ENCODE results near the gene HDAC1. TPM values are rescaled to one million over a fixed set of nuclear protein-coding genes. Genes with fewer than 3 reads are reported as not detected.

Gene HDAC1
- total and polyA plus RNA-seq, 10 of the 15 experiments (the other 5 are each of a cell fraction or from before 2014, with no cell fraction given) = 147 to 331 (median 168) TPM

GRCh38 chr1:32336963-32337675 lies 45.2 kb downstream of the HDAC1 start (continued):
- TF ChIP-seq BCLAF1 (IDR thresholded peaks at IDR 0.05) (no peak), CUX1 (IDR thresholded peaks at IDR 0.05; ENCODE audit: insufficient replicate concordance, low read depth, low read length) (peak; percentile 80), BCL11A (IDR thresholded peaks at IDR 0.05; ENCODE audit: low read depth, low read length) (peak; percentile 59; the same call in 1 of the 2 replicates), RAD21 (IDR thresholded peaks at IDR 0.05; ENCODE audit: insufficient read depth, low read depth, low read length) (no peak), NFIC (IDR thresholded peaks at IDR 0.05; ENCODE audit: low read depth, low read length) (no peak), SPI1 (IDR thresholded peaks at IDR 0.05; ENCODE audit: borderline replicate concordance, insufficient read depth, low read depth, low read length) (peak; percentile 70; the same call in 1 of the 2 replicates), SREBF2 (IDR thresholded peaks at IDR 0.05; ENCODE audit: low read length) (no peak), NFXL1 (IDR thresholded peaks at IDR 0.05; ENCODE audit: borderline replicate concordance) (no peak), CBFB (IDR thresholded peaks at IDR 0.05; ENCODE audit: low read depth) (0 out of 2 replicates have a peak, but pooled peaks have one; percentile 44), DPF2 (IDR thresholded peaks at IDR 0.05) (peak; percentile 17), BMI1 (IDR thresholded peaks at IDR 0.05; ENCODE audit: borderline replicate concordance) (no peak), RAD51 (IDR thresholded peaks at IDR 0.05) (no peak), CHD1 (IDR thresholded peaks at IDR 0.05; ENCODE audit: low read depth, low read length) (no peak), HDAC6 (IDR thresholded peaks at IDR 0.05; ENCODE audit: unreplicated experiment) (no peak), CBX5 (IDR thresholded peaks at IDR 0.05; ENCODE audit: low read depth) (no peak), TCF3 (IDR thresholded peaks at IDR 0.05; ENCODE audit: borderline replicate concordance, insufficient read depth, low read depth, low read length) (no peak), BCL3 (IDR thresholded peaks at IDR 0.05; ENCODE audit: borderline replicate concordance, insufficient read depth, low read depth, low read length, poor library complexity, severe bottlenecking) (peak; percentile 83), RUNX3 (IDR thresholded peaks at IDR 0.05; ENCODE audit: low read length) (peak; percentile 93)
- TF ChIP-seq, protein P1, sequence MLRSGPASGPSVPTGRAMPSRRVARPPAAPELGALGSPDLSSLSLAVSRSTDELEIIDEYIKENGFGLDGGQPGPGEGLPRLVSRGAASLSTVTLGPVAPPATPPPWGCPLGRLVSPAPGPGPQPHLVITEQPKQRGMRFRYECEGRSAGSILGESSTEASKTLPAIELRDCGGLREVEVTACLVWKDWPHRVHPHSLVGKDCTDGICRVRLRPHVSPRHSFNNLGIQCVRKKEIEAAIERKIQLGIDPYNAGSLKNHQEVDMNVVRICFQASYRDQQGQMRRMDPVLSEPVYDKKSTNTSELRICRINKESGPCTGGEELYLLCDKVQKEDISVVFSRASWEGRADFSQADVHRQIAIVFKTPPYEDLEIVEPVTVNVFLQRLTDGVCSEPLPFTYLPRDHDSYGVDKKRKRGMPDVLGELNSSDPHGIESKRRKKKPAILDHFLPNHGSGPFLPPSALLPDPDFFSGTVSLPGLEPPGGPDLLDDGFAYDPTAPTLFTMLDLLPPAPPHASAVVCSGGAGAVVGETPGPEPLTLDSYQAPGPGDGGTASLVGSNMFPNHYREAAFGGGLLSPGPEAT (IDR thresholded peaks at IDR 0.05; ENCODE audit: low read depth) = peak; percentile 68; the same call in 1 of the 2 replicates

Measured in GM12878 (cell line).